Fibroblast of villous mesenchyme (primary cell): ENCODE data around the gene TMEM145. TPM values are rescaled to one million over a fixed set of nuclear protein-coding genes. Genes with fewer than 3 reads are reported as not detected.

ENCODE experiments used
- DNase-seq: peaks from one replicate; pipeline ENCODE4 v3.0.0-alpha.2; 2010; ENCODE audit warnings: low read depth
- H3K4me3 ChIP-seq: 2 replicates; pipeline ENCODE4 v1.5.1; 2011; ENCODE audit warnings: low read depth, mild to moderate bottlenecking, low read length
- CTCF ChIP-seq: IDR thresholded peaks from 2 replicates; pipeline ENCODE4 v1.5.1; 2012; ENCODE audit warnings: low read depth, mild to moderate bottlenecking, low read length; ENCODE audit not compliant: insufficient read depth
- total RNA-seq: library from RNA; depleted of rRNA; stranded (reverse); fragments of >200 nt; gene quantifications from 2 replicates; pipeline ENCODE4 v1.2.3, GENCODE V29; 2012

The TMEM145 gene
- total RNA-seq, 1 donor = not detected

GRCh38 chr19:42303101-42303464 is 10.0 kb upstream of the TMEM145 start:
- no peak for TF ChIP-seq CTCF
- H3K4me3 ChIP-seq = peak overlapping the region; percentile 76

DNA sequence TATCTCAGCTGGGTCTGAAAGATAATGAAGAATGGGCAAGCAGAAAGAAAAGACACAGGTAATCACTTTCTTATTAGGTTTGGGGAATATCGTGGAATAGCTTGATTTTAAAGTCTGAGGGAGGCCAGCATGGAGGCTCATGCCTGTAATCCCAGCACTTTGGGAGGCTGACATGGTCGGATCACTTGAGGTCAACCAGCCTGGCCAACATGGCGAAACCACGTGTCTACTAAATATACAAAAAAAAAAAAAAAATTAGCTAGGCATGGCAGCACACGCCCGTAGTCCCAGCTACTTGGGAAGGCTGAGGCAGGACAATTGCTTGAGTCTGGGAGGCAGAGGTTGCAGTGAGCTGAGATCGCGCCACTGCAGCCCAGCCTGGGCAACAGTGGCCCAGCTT is 9.2 kb upstream of the TMEM145 start:
- H3K4me3 ChIP-seq = no peak overlapping the region
- TF ChIP-seq CTCF = no peak
- no peak for DNase-seq

More at GRCh38 chr19:42303101-42303464, 10.0 kb upstream of the TMEM145 start:
- DNase-seq = no peak

GRCh38 chr19:42306646-42307045 is 6.5 kb upstream of the TMEM145 start:
- no peak for TF ChIP-seq CTCF
- no peak overlapping the region for H3K4me3 ChIP-seq
- DNase-seq = no peak

- no peak overlapping the region for H3K4me3 ChIP-seq
- TF ChIP-seq CTCF = no peak
- DNase-seq = no peak
Measured at GRCh38 chr19:42309686-42310085, 3.4 kb upstream of the TMEM145 start.

- peak; percentile 9 for TF ChIP-seq CTCF
- H3K4me3 ChIP-seq = no peak overlapping the region
- no peak for DNase-seq
Measured at GRCh38 chr19:42311657-42312056, 1.5 kb upstream of the TMEM145 start.

- TF ChIP-seq CTCF = no peak
- DNase-seq = no peak
- no peak overlapping the region for H3K4me3 ChIP-seq
Measured at GRCh38 chr19:42312370-42312769, 739 bp upstream of the TMEM145 start.
